PC-3 (cell line): ENCODE measurements around the gene COL8A1. TPM values are rescaled to one million over a fixed set of nuclear protein-coding genes. Genes with fewer than 3 reads are reported as not detected.

ENCODE experiments used
- ATAC-seq: fragments of 200-7000 bp; cut with Tn5 transposase; 2 replicates; pipeline ENCODE4 v1.9.1; 2020; ENCODE audit warnings: mild to moderate bottlenecking, moderate library complexity
- BruUV-seq: library from RNA; stranded (reverse); fragments of 400-500 nt; replicated peaks from 2 replicates; lab custom pipeline; 2021; lab: Mats Ljungman, UMichigan
- CTCF ChIA-PET: fragments of 300-600 bp; sonication (Branson Sonifier 250); formaldehyde crosslinking; loops from one replicate; lab custom pipeline; 2022; ENCODE audit warnings: antibody characterized with exemption; lab: Charles Lee
- POLR2A ChIA-PET: fragments of 300-600 bp; sonication (Branson Sonifier 250); formaldehyde crosslinking; loops from one replicate; lab custom pipeline; 2022; ENCODE audit warnings: antibody characterized with exemption; ENCODE audit not compliant: unreplicated experiment; lab: Charles Lee
- DNase-seq: peaks from one replicate; pipeline ENCODE4 v3.0.0-alpha.2; 2015
- H2AFZ ChIP-seq: fragments of 300-600 bp; sonication (generic); 2 replicates; pipeline ENCODE4 v1.6.0; 2016; ENCODE audit warnings: antibody characterized with exemption, low read length
- H3F3A ChIP-seq: fragments of 300-600 bp; sonication (generic); one replicate; pipeline ENCODE4 v1.6.0; 2017; ENCODE audit warnings: antibody characterized with exemption, low read length, control low read depth, mild to moderate bottlenecking; ENCODE audit not compliant: unreplicated experiment
- H3K27ac ChIP-seq: fragments of 300-600 bp; sonication (generic); 2 replicates; pipeline ENCODE4 v1.5.1; 2016; ENCODE audit warnings: mild to moderate bottlenecking, low read length
- H3K27me3 ChIP-seq: fragments of 300-600 bp; sonication (generic); 2 replicates; pipeline ENCODE4 v1.6.1; 2016; ENCODE audit warnings: low read length, mixed read lengths
- H3K36me3 ChIP-seq: fragments of 300-600 bp; sonication (generic); 2 replicates; pipeline ENCODE4 v1.6.1; 2016; ENCODE audit warnings: low read depth, mixed run types, low read length, mixed read lengths
- H3K4me1 ChIP-seq: fragments of 300-600 bp; sonication (generic); 2 replicates; pipeline ENCODE4 v1.5.1; 2016; ENCODE audit warnings: low read length; ENCODE audit not compliant: insufficient read depth
- H3K4me2 ChIP-seq: fragments of 300-600 bp; sonication (generic); 2 replicates; pipeline ENCODE4 v1.6.0; 2016; ENCODE audit warnings: low read length
- H3K4me3 ChIP-seq: fragments of 300-600 bp; sonication (generic); 2 replicates; pipeline ENCODE4 v1.5.1; 2016; ENCODE audit warnings: mild to moderate bottlenecking, low read length, mixed read lengths
- H3K79me2 ChIP-seq: fragments of 300-600 bp; sonication (generic); 2 replicates; pipeline ENCODE4 v1.6.1; 2017; ENCODE audit warnings: low read length, mixed read lengths
- H3K9ac ChIP-seq: fragments of 300-600 bp; sonication (generic); 2 replicates; pipeline ENCODE4 v1.6.0; 2016; ENCODE audit warnings: mild to moderate bottlenecking, low read length
- H3K9me2 ChIP-seq: fragments of 300-600 bp; sonication (generic); replicated peaks from 2 replicates; pipeline ENCODE4 v1.6.1; 2016; ENCODE audit warnings: mixed run types, low read length, mixed read lengths
- H3K9me3 ChIP-seq: fragments of 300-600 bp; sonication (generic); 2 replicates; pipeline ENCODE4 v1.6.1; 2016; ENCODE audit warnings: low read length, mixed read lengths
- H4K20me1 ChIP-seq: fragments of 300-600 bp; sonication (generic); 2 replicates; pipeline ENCODE4 v1.6.1; 2016; ENCODE audit warnings: low read length, mixed read lengths
- CTCF ChIP-seq: fragments of 300-600 bp; sonication (generic); conservative IDR thresholded peaks from 2 replicates; pipeline ENCODE4 v1.5.1; 2017; ENCODE audit warnings: antibody characterized with exemption, low read depth, mild to moderate bottlenecking, low read length
- EZH2 ChIP-seq: fragments of 300-600 bp; sonication (generic); IDR thresholded peaks from one replicate; pipeline ENCODE4 v1.6.1; 2017; ENCODE audit warnings: antibody characterized with exemption, mild to moderate bottlenecking, low read length; ENCODE audit not compliant: unreplicated experiment
- EZH2phosphoT487 ChIP-seq: fragments of 300-600 bp; sonication (generic); IDR thresholded peaks from 2 replicates; pipeline ENCODE4 v1.6.1; 2018; ENCODE audit warnings: mild to moderate bottlenecking, antibody characterized with exemption, low read length, borderline replicate concordance
- intact Hi-C: fragments of 100-400 bp; cut with micrococcal nuclease; formaldehyde crosslinking; loops from 2 replicates; pipeline ENCODE4 v1.9.0; 2023
- total RNA-seq: library from RNA; depleted of rRNA; stranded (reverse); fragments of >200 nt; gene quantifications from 2 replicates; pipeline ENCODE4 v1.2.3, GENCODE V29; 2014

COL8A1 gene
- total RNA-seq, 1 experiment from 2014 or later = 2.4 TPM

DNA sequence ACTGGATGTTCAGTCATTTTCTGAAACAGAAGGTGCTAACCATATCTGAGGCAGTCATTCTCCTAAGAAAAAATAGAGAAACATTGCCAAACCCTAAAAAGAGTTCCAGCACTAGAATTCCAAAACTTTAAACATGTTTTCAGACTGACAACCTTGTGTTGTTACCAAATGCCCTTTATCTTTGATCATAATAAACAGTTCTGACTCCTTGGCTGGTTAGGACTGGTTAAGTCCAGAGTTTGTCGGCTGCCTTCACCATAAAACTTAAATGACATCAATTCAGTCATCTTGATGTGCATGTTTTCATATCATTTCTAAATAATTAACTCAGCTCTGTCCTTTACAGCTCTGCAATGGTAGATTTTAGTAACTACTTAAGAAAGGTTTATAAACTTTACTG lies 68.0 kb downstream of the COL8A1 start:
- no peak for DNase-seq
- H3K4me1 ChIP-seq = no peaks in the 10 kb centered on the region
- H3F3A ChIP-seq = no peaks in the 10 kb centered on the region
- no peak overlapping the region for H3K9ac ChIP-seq
- H3K36me3 ChIP-seq = no peaks in the 10 kb centered on the region
- ChIA-PET POLR2A (interaction anchor here (0.6 kb wide), 1 partner anchor 9 kb away, joined by 3 read pairs; no protein-coding TSS in a partner anchor), CTCF (no interaction called here)
- ATAC-seq = no peak
- no peak overlapping the region for H3K4me3 ChIP-seq
- H3K4me2 ChIP-seq = no peak overlapping the region
- no peak for TF ChIP-seq CTCF
- TF ChIP-seq EZH2 = no peak
- TF ChIP-seq EZH2phosphoT487 = no peak
- no peaks in the 10 kb centered on the region for H3K9me2 ChIP-seq
- H3K9me3 ChIP-seq = no peaks in the 10 kb centered on the region
- no peaks in the 10 kb centered on the region for H4K20me1 ChIP-seq
- no peaks in the 10 kb centered on the region for H3K27me3 ChIP-seq
- intact Hi-C loops = no loop called here
- no TSS peak for BruUV-seq
- no peak overlapping the region for H3K27ac ChIP-seq
- H3K79me2 ChIP-seq = no peaks in the 10 kb centered on the region
- no peak overlapping the region for H2AFZ ChIP-seq

DNA sequence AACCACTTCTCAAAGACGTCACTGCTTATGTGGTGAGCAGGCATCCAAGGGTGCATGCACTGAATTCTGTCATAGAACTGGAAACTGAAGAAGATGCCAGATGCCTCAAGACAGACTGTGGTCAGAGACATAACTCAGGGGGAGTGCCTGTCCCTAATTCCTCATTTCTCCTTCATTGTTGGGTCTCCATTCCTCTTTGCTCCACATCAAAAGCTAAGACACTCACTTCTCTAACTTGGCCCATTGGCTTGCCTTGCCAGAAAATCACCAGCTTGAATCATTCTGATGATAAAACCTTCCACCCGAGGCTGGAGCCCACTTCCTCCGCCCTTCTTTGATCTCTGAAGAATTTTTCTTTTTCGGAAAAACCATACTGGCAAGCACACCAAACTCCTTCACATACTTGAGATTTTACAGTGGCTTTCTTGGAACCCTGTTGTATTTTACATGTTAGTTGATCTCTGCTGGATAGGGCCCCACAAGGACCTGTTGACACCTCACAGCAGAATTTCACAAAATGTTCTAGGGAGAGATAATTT lies 69.9 kb downstream of the COL8A1 start:
- no peak for DNase-seq
- H3K9ac ChIP-seq = no peak overlapping the region
- POLR2A ChIA-PET = no interaction called here

More for the DNA sequence above, 69.9 kb downstream of the COL8A1 start:
- no peak overlapping the region for H3K4me2 ChIP-seq
- H3K79me2 ChIP-seq = no peaks in the 10 kb centered on the region
- no peaks in the 10 kb centered on the region for H3K9me2 ChIP-seq
- no peaks in the 10 kb centered on the region for H4K20me1 ChIP-seq
- H3K36me3 ChIP-seq = no peaks in the 10 kb centered on the region
- no peak for ATAC-seq
- no peak overlapping the region for H3K27ac ChIP-seq
- TF ChIP-seq EZH2phosphoT487 (no peak), EZH2 (no peak), CTCF (no peak)
- H3K27me3 ChIP-seq = no peaks in the 10 kb centered on the region
- CTCF ChIA-PET = no interaction called here
- intact Hi-C loops = no loop called here
- H3K4me3 ChIP-seq = no peak overlapping the region
- no peaks in the 10 kb centered on the region for H3K4me1 ChIP-seq
- no peaks in the 10 kb centered on the region for H3F3A ChIP-seq
- no peaks in the 10 kb centered on the region for H3K9me3 ChIP-seq
- H2AFZ ChIP-seq = no peak overlapping the region
- BruUV-seq = no TSS peak
